Neural cell (in vitro differentiated cells): ENCODE results near the gene GLI3. TPM values are rescaled to one million over a fixed set of nuclear protein-coding genes. Genes with fewer than 3 reads are reported as not detected.

Experiments
- H2AFZ ChIP-seq: fragments of 200-600, 300-800 bp; sonication (generic), shearing (Covaris generic); 2 replicates; pipeline ENCODE4 v1.6.0; 2014; ENCODE audit warnings: low read depth, mild to moderate bottlenecking, antibody characterized with exemption, low read length, moderate library complexity
- H3F3A ChIP-seq: fragments of 200-600 bp; shearing (Covaris generic); 2 replicates; pipeline ENCODE4 v1.6.1; 2016; ENCODE audit warnings: mild to moderate bottlenecking, moderate library complexity, mixed read lengths, antibody characterized with exemption, low read length; ENCODE audit not compliant: insufficient read depth, poor library complexity, severe bottlenecking
- H3K27ac ChIP-seq: fragments of 200-600, 300-800 bp; sonication (generic), shearing (Covaris generic); 2 replicates; pipeline ENCODE4 v1.5.1; 2014; ENCODE audit warnings: mild to moderate bottlenecking, low read length, moderate library complexity
- H3K27me3 ChIP-seq: fragments of 300-800, 200-600 bp; sonication (generic), shearing (Covaris generic); 2 replicates; pipeline ENCODE4 v1.6.0; 2014; ENCODE audit warnings: mild to moderate bottlenecking, low read depth, low read length, moderate library complexity; ENCODE audit not compliant: insufficient read depth
- H3K36me3 ChIP-seq: fragments of 300-800, 200-600 bp; sonication (generic), shearing (Covaris generic); 2 replicates; pipeline ENCODE4 v1.5.1; 2014; ENCODE audit warnings: mild to moderate bottlenecking, antibody characterized with exemption, low read length, moderate library complexity; ENCODE audit not compliant: insufficient read depth
- H3K4me2 ChIP-seq: fragments of 300-800, 200-600 bp; sonication (generic), shearing (Covaris generic); 2 replicates; pipeline ENCODE4 v1.6.0; 2014; ENCODE audit warnings: mild to moderate bottlenecking, low read length
- H3K4me3 ChIP-seq: fragments of 300-800, 200-600 bp; sonication (generic), shearing (Covaris generic); 2 replicates; pipeline ENCODE4 v1.5.1; 2014; ENCODE audit warnings: mild to moderate bottlenecking, low read length, moderate library complexity
- H3K79me2 ChIP-seq: fragments of 200-600 bp; shearing (Covaris generic); replicated peaks from 2 replicates; pipeline ENCODE4 v1.6.0; 2014; ENCODE audit warnings: mild to moderate bottlenecking, low read length, moderate library complexity; ENCODE audit not compliant: insufficient read depth
- H3K9ac ChIP-seq: fragments of 300-800, 200-600 bp; sonication (generic), shearing (Covaris generic); 2 replicates; pipeline ENCODE4 v1.6.1; 2016; ENCODE audit warnings: mild to moderate bottlenecking, low read length, mixed read lengths
- H3K9me2 ChIP-seq: fragments of 200-600 bp; shearing (Covaris generic); 2 replicates; pipeline ENCODE4 v1.6.1; 2016; ENCODE audit warnings: mild to moderate bottlenecking, low read length, mixed read lengths; ENCODE audit not compliant: insufficient read depth
- H3K9me3 ChIP-seq: fragments of 200-600, 300-800 bp; sonication (generic), shearing (Covaris generic); 2 replicates; pipeline ENCODE4 v1.6.1; 2016; ENCODE audit warnings: mild to moderate bottlenecking, mixed run types, low read length, moderate library complexity, mixed read lengths
- H4K20me1 ChIP-seq: fragments of 200-600 bp; shearing (Covaris generic); 2 replicates; pipeline ENCODE4 v1.6.1; 2016; ENCODE audit warnings: mild to moderate bottlenecking, mixed run types; ENCODE audit not compliant: insufficient read depth
- EP300 ChIP-seq: fragments of 450-650 bp; conservative IDR thresholded peaks from 2 replicates; pipeline ENCODE4 v1.6.1; 2014; ENCODE audit warnings: antibody characterized with exemption, mild to moderate bottlenecking, moderate library complexity; ENCODE audit not compliant: poor library complexity, severe bottlenecking
- EZH2 ChIP-seq: fragments of 200-600, 300-800 bp; shearing (Covaris generic), sonication (generic); IDR thresholded peaks from 2 replicates; pipeline ENCODE4 v1.6.1; 2014; ENCODE audit warnings: antibody characterized with exemption, low read length, borderline replicate concordance, mild to moderate bottlenecking; ENCODE audit not compliant: insufficient read depth, poor library complexity, severe bottlenecking
- MXI1 ChIP-seq: fragments of 450-650 bp; conservative IDR thresholded peaks from 2 replicates; pipeline ENCODE4 v1.6.1; 2014; ENCODE audit warnings: antibody characterized with exemption, mild to moderate bottlenecking; ENCODE audit not compliant: poor library complexity, severe bottlenecking
- POLR2AphosphoS5 ChIP-seq: IDR thresholded peaks from 2 replicates; pipeline ENCODE4 v1.6.1; 2012
- RAD21 ChIP-seq: fragments of 450-650 bp; conservative IDR thresholded peaks from 2 replicates; pipeline ENCODE4 v1.6.1; 2014; ENCODE audit warnings: antibody characterized with exemption, mild to moderate bottlenecking, moderate library complexity
- SMC3 ChIP-seq: fragments of 450-650 bp; conservative IDR thresholded peaks from 2 replicates; pipeline ENCODE4 v1.6.1; 2014; ENCODE audit warnings: antibody characterized with exemption, mild to moderate bottlenecking, moderate library complexity; ENCODE audit not compliant: poor library complexity
- TAF1 ChIP-seq: IDR thresholded peaks from 2 replicates; pipeline ENCODE4 v1.6.1; 2012; ENCODE audit warnings: low read depth
- polyA plus RNA-seq: library from polyadenylated mRNA; depleted of rRNA; stranded (reverse); fragments of >200 nt; gene quantifications from 2 replicates; pipeline ENCODE4 v1.2.3, GENCODE V29; 2014
- TF ChIP-seq, protein P1 (sequence below): fragments of 450-650 bp; IDR thresholded peaks from 2 replicates; pipeline ENCODE4 v1.5.1; 2014; ENCODE audit warnings: antibody characterized with exemption, mild to moderate bottlenecking, moderate library complexity; ENCODE audit not compliant: poor library complexity, severe bottlenecking
- TF ChIP-seq, protein P2 (sequence below): IDR thresholded peaks from 2 replicates; pipeline ENCODE4 v1.6.1; 2012; ENCODE audit warnings: borderline replicate concordance

GLI3 gene
- polyA plus RNA-seq, 1 donor from 2014 or later: 0.19 TPM

DNA sequence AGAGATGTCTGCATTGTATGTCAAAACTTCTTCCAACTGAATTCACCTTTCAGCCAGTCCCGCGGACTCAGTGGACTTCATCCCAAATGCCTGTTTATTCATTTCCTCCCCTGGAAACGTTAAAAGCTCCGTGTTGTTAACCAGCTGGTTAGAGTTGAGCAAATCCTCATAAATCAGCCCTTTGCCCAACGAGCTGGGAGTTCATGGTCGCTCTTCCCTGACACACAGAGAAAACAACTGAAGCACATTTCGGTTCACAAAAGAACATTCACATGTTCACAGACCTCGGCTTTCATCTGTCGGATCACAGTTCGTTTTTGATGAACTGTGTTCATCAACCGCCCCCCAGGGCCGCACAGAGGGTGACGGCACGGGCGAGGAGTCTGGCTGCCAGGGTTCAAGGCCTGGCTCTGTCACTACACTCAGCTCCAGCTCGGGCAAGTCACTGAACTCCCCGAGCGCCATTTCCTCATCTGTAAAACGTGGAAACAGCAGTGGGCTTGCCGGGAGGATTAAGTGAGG, 62.6 kb downstream of the GLI3 start:
- TF ChIP-seq RAD21: no peak
- TF ChIP-seq EP300: no peak
- no peak for TF ChIP-seq MXI1
- TF ChIP-seq, protein P1, sequence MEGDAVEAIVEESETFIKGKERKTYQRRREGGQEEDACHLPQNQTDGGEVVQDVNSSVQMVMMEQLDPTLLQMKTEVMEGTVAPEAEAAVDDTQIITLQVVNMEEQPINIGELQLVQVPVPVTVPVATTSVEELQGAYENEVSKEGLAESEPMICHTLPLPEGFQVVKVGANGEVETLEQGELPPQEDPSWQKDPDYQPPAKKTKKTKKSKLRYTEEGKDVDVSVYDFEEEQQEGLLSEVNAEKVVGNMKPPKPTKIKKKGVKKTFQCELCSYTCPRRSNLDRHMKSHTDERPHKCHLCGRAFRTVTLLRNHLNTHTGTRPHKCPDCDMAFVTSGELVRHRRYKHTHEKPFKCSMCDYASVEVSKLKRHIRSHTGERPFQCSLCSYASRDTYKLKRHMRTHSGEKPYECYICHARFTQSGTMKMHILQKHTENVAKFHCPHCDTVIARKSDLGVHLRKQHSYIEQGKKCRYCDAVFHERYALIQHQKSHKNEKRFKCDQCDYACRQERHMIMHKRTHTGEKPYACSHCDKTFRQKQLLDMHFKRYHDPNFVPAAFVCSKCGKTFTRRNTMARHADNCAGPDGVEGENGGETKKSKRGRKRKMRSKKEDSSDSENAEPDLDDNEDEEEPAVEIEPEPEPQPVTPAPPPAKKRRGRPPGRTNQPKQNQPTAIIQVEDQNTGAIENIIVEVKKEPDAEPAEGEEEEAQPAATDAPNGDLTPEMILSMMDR: no peak
- no peak for TF ChIP-seq EZH2
- TF ChIP-seq TAF1: no peak
- TF ChIP-seq, protein P2, sequence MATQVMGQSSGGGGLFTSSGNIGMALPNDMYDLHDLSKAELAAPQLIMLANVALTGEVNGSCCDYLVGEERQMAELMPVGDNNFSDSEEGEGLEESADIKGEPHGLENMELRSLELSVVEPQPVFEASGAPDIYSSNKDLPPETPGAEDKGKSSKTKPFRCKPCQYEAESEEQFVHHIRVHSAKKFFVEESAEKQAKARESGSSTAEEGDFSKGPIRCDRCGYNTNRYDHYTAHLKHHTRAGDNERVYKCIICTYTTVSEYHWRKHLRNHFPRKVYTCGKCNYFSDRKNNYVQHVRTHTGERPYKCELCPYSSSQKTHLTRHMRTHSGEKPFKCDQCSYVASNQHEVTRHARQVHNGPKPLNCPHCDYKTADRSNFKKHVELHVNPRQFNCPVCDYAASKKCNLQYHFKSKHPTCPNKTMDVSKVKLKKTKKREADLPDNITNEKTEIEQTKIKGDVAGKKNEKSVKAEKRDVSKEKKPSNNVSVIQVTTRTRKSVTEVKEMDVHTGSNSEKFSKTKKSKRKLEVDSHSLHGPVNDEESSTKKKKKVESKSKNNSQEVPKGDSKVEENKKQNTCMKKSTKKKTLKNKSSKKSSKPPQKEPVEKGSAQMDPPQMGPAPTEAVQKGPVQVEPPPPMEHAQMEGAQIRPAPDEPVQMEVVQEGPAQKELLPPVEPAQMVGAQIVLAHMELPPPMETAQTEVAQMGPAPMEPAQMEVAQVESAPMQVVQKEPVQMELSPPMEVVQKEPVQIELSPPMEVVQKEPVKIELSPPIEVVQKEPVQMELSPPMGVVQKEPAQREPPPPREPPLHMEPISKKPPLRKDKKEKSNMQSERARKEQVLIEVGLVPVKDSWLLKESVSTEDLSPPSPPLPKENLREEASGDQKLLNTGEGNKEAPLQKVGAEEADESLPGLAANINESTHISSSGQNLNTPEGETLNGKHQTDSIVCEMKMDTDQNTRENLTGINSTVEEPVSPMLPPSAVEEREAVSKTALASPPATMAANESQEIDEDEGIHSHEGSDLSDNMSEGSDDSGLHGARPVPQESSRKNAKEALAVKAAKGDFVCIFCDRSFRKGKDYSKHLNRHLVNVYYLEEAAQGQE: no peak
- no peak for TF ChIP-seq POLR2AphosphoS5
- TF ChIP-seq SMC3: no peak
- no peak overlapping the region for H2AFZ ChIP-seq
- no peak overlapping the region for H3K27ac ChIP-seq
- H4K20me1 ChIP-seq: no peaks in the 10 kb centered on the region
- no peak overlapping the region for H3K9ac ChIP-seq
- no peaks in the 10 kb centered on the region for H3F3A ChIP-seq
- H3K27me3 ChIP-seq: no peaks in the 10 kb centered on the region
- no peaks in the 10 kb centered on the region for H3K9me3 ChIP-seq
- no peak overlapping the region for H3K4me2 ChIP-seq
- no peaks in the 10 kb centered on the region for H3K36me3 ChIP-seq
- peaks cover 90% of the 10 kb centered on the region for H3K79me2 ChIP-seq
- H3K9me2 ChIP-seq: no peaks in the 10 kb centered on the region
- no peak overlapping the region for H3K4me3 ChIP-seq

DNA sequence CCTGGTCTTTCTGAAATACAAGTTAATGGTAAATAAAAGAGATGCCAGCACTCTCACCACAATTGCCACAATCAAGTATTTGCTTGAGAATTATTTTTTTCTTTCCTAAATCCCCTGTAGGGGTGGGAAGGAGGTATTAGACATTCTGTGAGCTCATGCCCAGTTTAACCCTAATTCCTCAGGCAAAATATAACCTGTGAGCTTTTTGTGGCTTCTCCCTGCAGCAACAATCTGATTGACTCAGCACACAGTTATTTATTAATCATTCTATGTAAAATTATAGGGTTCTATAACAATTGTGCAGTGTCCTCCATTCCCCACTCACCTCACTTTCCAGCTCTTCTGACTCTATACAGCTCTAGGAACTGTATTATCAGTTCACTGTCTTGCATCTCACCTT, 66.3 kb downstream of the GLI3 start:
- Histone ChIP-seq H3K36me3 (no peaks in the 10 kb centered on the region), H3K27ac (no peak overlapping the region), H3K9me2 (no peaks in the 10 kb centered on the region), H3K9ac (no peak overlapping the region), H3K9me3 (no peaks in the 10 kb centered on the region), H3K79me2 (peaks cover 86% of the 10 kb centered on the region), H3K27me3 (no peaks in the 10 kb centered on the region), H3K4me2 (no peak overlapping the region), H2AFZ (no peak overlapping the region), H4K20me1 (no peaks in the 10 kb centered on the region), H3K4me3 (no peak overlapping the region), H3F3A (no peaks in the 10 kb centered on the region)
- TF ChIP-seq EP300: no peak
- TF ChIP-seq TAF1: no peak
- no peak for TF ChIP-seq RAD21
- no peak for TF ChIP-seq MXI1
- TF ChIP-seq, protein P1: no peak
- no peak for TF ChIP-seq POLR2AphosphoS5
- no peak for TF ChIP-seq EZH2
- TF ChIP-seq, protein P2: no peak
- no peak for TF ChIP-seq SMC3
